T-helper 9 cell (primary cell): ENCODE measurements around the gene TLCD1.

Source experiments
- DNase-seq: peaks from one replicate; pipeline ENCODE4 v3.0.0-alpha.2; 2020

Gene TLCD1

DNA sequence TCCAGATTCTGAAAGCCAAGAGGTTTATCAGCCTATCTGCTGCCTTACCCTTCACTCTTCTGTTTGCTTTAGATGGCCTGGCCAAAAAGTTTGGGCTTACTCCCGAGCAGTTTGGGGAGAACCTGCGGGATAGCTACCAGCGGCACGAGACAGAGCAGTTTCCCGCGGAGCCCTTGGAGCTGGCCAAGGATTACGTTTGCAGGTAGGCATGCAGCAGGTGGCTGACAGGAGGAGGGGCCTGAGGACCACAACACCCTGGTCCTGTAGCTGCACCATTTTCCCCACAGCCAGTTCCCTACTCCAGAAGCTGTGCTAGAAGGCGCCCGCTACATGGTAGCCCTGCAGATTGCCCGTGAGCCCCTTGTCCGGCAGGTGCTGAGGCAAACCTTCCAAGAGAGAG is 43.4 kb downstream of the TLCD1 start:
- no peak for DNase-seq

GRCh38 chr17:28675980-28676379 is 50.1 kb downstream of the TLCD1 start:
- DNase-seq = no peak

DNA sequence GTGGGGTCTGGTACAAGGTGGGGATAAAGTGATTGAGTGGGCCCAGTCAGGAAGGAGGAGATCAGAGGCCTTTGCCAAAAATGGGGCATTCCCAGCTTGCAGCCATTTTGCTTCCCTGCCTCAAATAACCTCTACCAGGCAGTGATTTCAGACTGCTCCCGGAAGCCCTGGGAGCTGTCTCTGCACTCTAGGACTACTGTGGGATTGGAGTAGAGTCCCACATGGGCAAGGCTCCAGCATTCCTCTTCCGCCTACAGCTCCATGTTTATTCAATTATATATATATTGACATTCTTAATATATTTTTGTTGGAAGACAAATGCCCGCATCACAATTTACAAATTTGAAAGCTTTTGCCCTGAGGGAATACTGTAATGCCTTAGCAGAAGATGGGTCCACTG is 50.5 kb downstream of the TLCD1 start:
- DNase-seq = no peak
